Panc1 (cell line): Measurements from ENCODE around the gene UBE2E2. TPM values are rescaled to one million over a fixed set of nuclear protein-coding genes. Genes with fewer than 3 reads are reported as not detected.

Experiments used
- ATAC-seq: fragments of 200-7000 bp; cut with Tn5 transposase; 2 replicates; pipeline ENCODE4 v1.9.1; 2020; ENCODE audit warnings: mild to moderate bottlenecking, moderate library complexity
- BruUV-seq: library from RNA; stranded (reverse); fragments of 400-500 nt; replicated peaks from 2 replicates; lab custom pipeline; 2021; lab: Mats Ljungman, UMichigan
- CTCF ChIA-PET: fragments of 300-600 bp; sonication (Branson Sonifier 250); formaldehyde crosslinking; loops from one replicate; lab custom pipeline; 2022; ENCODE audit warnings: antibody characterized with exemption; lab: Charles Lee
- POLR2A ChIA-PET: fragments of 300-600 bp; sonication (Branson Sonifier 250); formaldehyde crosslinking; loops from one replicate; lab custom pipeline; 2022; ENCODE audit warnings: antibody characterized with exemption; lab: Charles Lee
- DNase-seq: peaks from one replicate; pipeline ENCODE4 v3.0.0-alpha.2; 2010; ENCODE audit warnings: low read depth, low spot score
- H3K27ac ChIP-seq: 2 replicates; pipeline ENCODE4 v1.5.1; 2011; ENCODE audit warnings: mild to moderate bottlenecking, low read length, inconsistent platforms
- H3K27me3 ChIP-seq: fragments of 200-500 bp; sonication (Bioruptor generic); 2 replicates; pipeline ENCODE4 v1.6.0; 2014; ENCODE audit warnings: low read length, inconsistent platforms; ENCODE audit not compliant: control insufficient read depth, insufficient read depth
- H3K36me3 ChIP-seq: fragments of 200-500 bp; sonication (Bioruptor generic); 2 replicates; pipeline ENCODE4 v1.5.1; 2014; ENCODE audit warnings: inconsistent platforms, mild to moderate bottlenecking, low read length, moderate library complexity; ENCODE audit not compliant: control insufficient read depth, insufficient read depth
- H3K4me1 ChIP-seq: 2 replicates; pipeline ENCODE4 v1.5.1; 2011; ENCODE audit warnings: inconsistent platforms, mild to moderate bottlenecking, low read length, moderate library complexity; ENCODE audit not compliant: control insufficient read depth, insufficient read depth
- H3K4me3 ChIP-seq, 2 experiments: 2 replicates each; pipeline ENCODE4 v1.5.1; 2011 to 2012; ENCODE audit warnings: low read depth in 2 of 2, low read length in 2 of 2, mild to moderate bottlenecking in 2 of 2, inconsistent platforms in 1 of 2, moderate library complexity in 1 of 2
- H3K9me3 ChIP-seq: fragments of 200-500 bp; sonication (Bioruptor generic); 2 replicates; pipeline ENCODE4 v1.5.1; 2014; ENCODE audit warnings: low read depth, mild to moderate bottlenecking, inconsistent platforms, low read length, moderate library complexity; ENCODE audit not compliant: control insufficient read depth, insufficient read depth
- POLR2AphosphoS5 ChIP-seq: IDR thresholded peaks from 2 replicates; pipeline ENCODE4 v1.6.1; 2012; ENCODE audit warnings: mild to moderate bottlenecking, low read depth, low read length, moderate library complexity
- SIN3A ChIP-seq: IDR thresholded peaks from 2 replicates; pipeline ENCODE4 v1.6.1; 2012; ENCODE audit warnings: low read depth, mild to moderate bottlenecking, low read length, moderate library complexity, borderline replicate concordance; ENCODE audit not compliant: insufficient read depth
- TCF7L2 ChIP-seq: IDR thresholded peaks from 2 replicates; pipeline ENCODE4 v1.6.1; 2011; ENCODE audit warnings: mild to moderate bottlenecking, low read depth, low read length, inconsistent platforms
- in situ Hi-C: cut with HindIII; loops from 2 replicates; pipeline ENCODE4 v1.10.0; 2016; ENCODE audit warnings: low sequenced_read_pairs, low pct_unique_long_range_greater_than_20kb
- intact Hi-C: fragments of 100-400 bp; cut with micrococcal nuclease; formaldehyde crosslinking; loops from one replicate; pipeline ENCODE4 v1.10.0; 2022; ENCODE audit not compliant: unreplicated experiment
- total RNA-seq: library from RNA; stranded (reverse); gene quantifications from one replicate; pipeline ENCODE4 v1.2.1, GENCODE V29; 2021; ENCODE audit not compliant: unreplicated experiment
- TF ChIP-seq, protein P1 (sequence below): fragments of 450-650 bp; IDR thresholded peaks from 2 replicates; pipeline ENCODE4 v1.5.1; 2017; ENCODE audit warnings: mild to moderate bottlenecking
- TF ChIP-seq, protein P2 (sequence below), 2 experiments: IDR thresholded peaks; 2 replicates each; pipeline ENCODE4 v1.6.1; 2011 to 2012; ENCODE audit warnings: low read depth in 2 of 2, control low read depth in 1 of 2, low read length in 1 of 2, mild to moderate bottlenecking in 1 of 2, moderate library complexity in 1 of 2; ENCODE audit not compliant: insufficient read depth in 1 of 2

UBE2E2 gene
- total RNA-seq, 1 experiment from 2014 or later, result 38.2 TPM

DNA sequence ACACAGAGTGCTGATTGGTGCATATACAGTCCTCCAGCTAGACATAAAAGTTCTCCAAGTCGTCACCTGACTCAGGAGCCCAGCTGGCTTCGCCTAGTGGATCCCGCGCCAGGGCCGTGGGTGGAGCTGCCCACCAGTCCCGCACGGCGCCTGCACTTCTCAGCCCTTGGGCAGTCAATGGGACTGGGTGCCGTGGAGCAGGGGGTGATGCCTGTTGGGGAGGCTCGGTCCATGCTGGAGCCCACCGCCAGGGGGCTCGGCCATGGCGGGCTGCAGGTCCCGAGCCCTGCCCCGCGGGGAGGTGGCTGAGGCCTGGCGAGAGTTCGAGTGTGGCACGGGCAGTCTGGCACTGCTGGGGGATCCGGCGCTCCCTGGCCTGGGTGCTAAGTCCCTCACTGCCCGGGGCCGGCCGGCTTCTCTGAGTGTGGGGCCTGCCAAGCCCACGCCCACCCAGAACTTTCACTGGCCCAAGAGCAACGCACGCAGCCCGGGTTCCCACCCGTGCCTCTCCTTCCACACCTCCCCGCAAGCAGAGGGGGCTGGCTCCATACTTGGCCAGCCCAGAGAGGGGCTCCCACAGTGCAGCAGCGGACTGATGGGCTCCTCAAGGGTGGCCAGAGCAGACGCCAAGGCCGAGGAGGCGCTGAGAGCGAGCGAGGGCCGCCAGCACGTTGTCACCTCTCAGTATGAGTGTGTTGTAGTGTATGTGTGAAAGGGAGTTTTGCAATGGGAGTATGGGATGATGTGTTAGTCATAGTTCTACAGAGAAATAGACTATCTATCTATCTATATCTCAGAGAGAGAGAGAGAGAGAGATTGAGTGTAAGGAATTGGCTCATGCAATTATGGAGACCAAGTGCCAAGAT is 69.0 kb downstream of the UBE2E2 start:
- ChIA-PET POLR2A (interaction anchor here (0.5 kb wide), 1 partner anchor 36 kb away, joined by 3 read pairs; no protein-coding TSS in a partner anchor), CTCF (no interaction called here)
- H3K27me3 ChIP-seq, result no peaks in the 10 kb centered on the region
- H3K4me1 ChIP-seq, result no peaks in the 10 kb centered on the region; the same call in 1 of the 2 replicates
- no peak for ATAC-seq
- no peak for DNase-seq
- H3K9me3 ChIP-seq, result no peaks in the 10 kb centered on the region
- intact Hi-C loops (no loop called here), in situ Hi-C loops (no loop called here)
- no peak overlapping the region for H3K27ac ChIP-seq
- TF ChIP-seq SIN3A (no peak), POLR2AphosphoS5 (no peak), TCF7L2 (no peak)
- TF ChIP-seq, protein P1, sequence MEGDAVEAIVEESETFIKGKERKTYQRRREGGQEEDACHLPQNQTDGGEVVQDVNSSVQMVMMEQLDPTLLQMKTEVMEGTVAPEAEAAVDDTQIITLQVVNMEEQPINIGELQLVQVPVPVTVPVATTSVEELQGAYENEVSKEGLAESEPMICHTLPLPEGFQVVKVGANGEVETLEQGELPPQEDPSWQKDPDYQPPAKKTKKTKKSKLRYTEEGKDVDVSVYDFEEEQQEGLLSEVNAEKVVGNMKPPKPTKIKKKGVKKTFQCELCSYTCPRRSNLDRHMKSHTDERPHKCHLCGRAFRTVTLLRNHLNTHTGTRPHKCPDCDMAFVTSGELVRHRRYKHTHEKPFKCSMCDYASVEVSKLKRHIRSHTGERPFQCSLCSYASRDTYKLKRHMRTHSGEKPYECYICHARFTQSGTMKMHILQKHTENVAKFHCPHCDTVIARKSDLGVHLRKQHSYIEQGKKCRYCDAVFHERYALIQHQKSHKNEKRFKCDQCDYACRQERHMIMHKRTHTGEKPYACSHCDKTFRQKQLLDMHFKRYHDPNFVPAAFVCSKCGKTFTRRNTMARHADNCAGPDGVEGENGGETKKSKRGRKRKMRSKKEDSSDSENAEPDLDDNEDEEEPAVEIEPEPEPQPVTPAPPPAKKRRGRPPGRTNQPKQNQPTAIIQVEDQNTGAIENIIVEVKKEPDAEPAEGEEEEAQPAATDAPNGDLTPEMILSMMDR, result no peak
- TF ChIP-seq, protein P2, sequence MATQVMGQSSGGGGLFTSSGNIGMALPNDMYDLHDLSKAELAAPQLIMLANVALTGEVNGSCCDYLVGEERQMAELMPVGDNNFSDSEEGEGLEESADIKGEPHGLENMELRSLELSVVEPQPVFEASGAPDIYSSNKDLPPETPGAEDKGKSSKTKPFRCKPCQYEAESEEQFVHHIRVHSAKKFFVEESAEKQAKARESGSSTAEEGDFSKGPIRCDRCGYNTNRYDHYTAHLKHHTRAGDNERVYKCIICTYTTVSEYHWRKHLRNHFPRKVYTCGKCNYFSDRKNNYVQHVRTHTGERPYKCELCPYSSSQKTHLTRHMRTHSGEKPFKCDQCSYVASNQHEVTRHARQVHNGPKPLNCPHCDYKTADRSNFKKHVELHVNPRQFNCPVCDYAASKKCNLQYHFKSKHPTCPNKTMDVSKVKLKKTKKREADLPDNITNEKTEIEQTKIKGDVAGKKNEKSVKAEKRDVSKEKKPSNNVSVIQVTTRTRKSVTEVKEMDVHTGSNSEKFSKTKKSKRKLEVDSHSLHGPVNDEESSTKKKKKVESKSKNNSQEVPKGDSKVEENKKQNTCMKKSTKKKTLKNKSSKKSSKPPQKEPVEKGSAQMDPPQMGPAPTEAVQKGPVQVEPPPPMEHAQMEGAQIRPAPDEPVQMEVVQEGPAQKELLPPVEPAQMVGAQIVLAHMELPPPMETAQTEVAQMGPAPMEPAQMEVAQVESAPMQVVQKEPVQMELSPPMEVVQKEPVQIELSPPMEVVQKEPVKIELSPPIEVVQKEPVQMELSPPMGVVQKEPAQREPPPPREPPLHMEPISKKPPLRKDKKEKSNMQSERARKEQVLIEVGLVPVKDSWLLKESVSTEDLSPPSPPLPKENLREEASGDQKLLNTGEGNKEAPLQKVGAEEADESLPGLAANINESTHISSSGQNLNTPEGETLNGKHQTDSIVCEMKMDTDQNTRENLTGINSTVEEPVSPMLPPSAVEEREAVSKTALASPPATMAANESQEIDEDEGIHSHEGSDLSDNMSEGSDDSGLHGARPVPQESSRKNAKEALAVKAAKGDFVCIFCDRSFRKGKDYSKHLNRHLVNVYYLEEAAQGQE (IDR thresholded peaks at IDR 0.05; ENCODE audit: insufficient read depth in 1 of 2, low read depth in 2 of 2, low read length in 1 of 2), result no peak
- H3K36me3 ChIP-seq, result no peaks in the 10 kb centered on the region
- no TSS peak for BruUV-seq
- H3K4me3 ChIP-seq, result no peak overlapping the region

DNA sequence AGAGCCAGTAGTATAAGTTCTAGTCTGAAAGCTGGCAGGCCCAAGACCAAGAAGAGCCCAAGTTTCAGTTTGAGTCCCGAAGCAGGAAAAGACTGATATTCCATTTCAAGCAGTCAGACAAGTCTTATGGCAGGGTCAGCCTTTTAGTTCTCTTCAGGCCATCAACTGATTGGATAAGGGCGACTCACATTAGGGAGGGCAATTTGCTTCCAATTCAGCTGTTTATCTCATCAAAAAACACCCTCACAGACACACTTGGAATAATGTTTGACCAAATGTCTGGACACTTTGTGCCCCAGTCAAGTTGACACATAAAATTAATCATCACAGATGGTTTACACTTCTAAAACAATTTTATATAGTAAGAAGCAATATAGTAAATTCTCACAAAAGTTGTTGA is 69.7 kb downstream of the UBE2E2 start:
- Histone ChIP-seq H3K9me3 (no peaks in the 10 kb centered on the region), H3K36me3 (no peaks in the 10 kb centered on the region), H3K4me3 (no peak overlapping the region), H3K27ac (no peak overlapping the region), H3K27me3 (no peaks in the 10 kb centered on the region), H3K4me1 (no peaks in the 10 kb centered on the region; the same call in 1 of the 2 replicates)
- DNase-seq (no peak), ATAC-seq (no peak)
- BruUV-seq, result no TSS peak
- in situ Hi-C loops (no loop called here), intact Hi-C loops (no loop called here)
- TF ChIP-seq, protein P1, result no peak
- TF ChIP-seq POLR2AphosphoS5 (no peak), SIN3A (no peak), TCF7L2 (no peak)
- TF ChIP-seq, protein P2 (IDR thresholded peaks at IDR 0.05; ENCODE audit: insufficient read depth in 1 of 2, low read depth in 2 of 2, low read length in 1 of 2), result no peak
- ChIA-PET CTCF (no interaction called here), POLR2A (interaction anchor here (0.5 kb wide), 1 partner anchor 36 kb away, joined by 3 read pairs; no protein-coding TSS in a partner anchor)
